GM10248 (cell line): ENCODE data around the gene SHH.

ENCODE experiments used
- CTCF ChIA-PET: fragments of 300-600 bp; sonication (Branson Sonifier 250); formaldehyde crosslinking; extraction: SDS; loops from one replicate; lab custom pipeline; 2021; ENCODE audit warnings: antibody characterized with exemption; lab: Yijun Ruan, JAX
- POLR2A ChIA-PET: fragments of 350-650 bp; sonication (Branson Sonifier 250); formaldehyde crosslinking; extraction: SDS; loops from one replicate; lab custom pipeline; 2020; ENCODE audit warnings: antibody characterized with exemption; lab: Yijun Ruan, JAX
- DNase-seq: peaks from one replicate; pipeline ENCODE4 v3.0.0; 2012; ENCODE audit errors: extremely low spot score
- CTCF ChIP-seq: IDR thresholded peaks from 2 replicates; pipeline ENCODE4 v1.5.1; 2012; ENCODE audit warnings: mild to moderate bottlenecking, low read depth; ENCODE audit errors: extremely low read depth, missing control alignments, control extremely low read depth

Gene SHH

GRCh38 chr7:155848691-155849669, 36.7 kb upstream of the SHH start:
- ChIA-PET CTCF (no interaction called here), POLR2A (no interaction called here)
- no peak for DNase-seq
- TF ChIP-seq CTCF = no peak

GRCh38 chr7:155847821-155848435, 35.7 kb upstream of the SHH start:
- CTCF ChIA-PET = no interaction called here
- DNase-seq = no peak
- no peak for TF ChIP-seq CTCF
- POLR2A ChIA-PET = no interaction called here

GRCh38 chr7:155846936-155847335, 34.7 kb upstream of the SHH start:
- DNase-seq = no peak
- ChIA-PET CTCF (no interaction called here), POLR2A (no interaction called here)
- TF ChIP-seq CTCF = no peak

GRCh38 chr7:155846156-155846555, 33.9 kb upstream of the SHH start:
- DNase-seq = no peak
- TF ChIP-seq CTCF = no peak
- CTCF ChIA-PET = no interaction called here
- POLR2A ChIA-PET = no interaction called here

- CTCF ChIA-PET = no interaction called here
- TF ChIP-seq CTCF = no peak
- POLR2A ChIA-PET = no interaction called here
- no peak for DNase-seq
These were observed 33.0 kb upstream of the SHH start for GRCh38 chr7:155845226-155845625.

GRCh38 chr7:155844526-155844925, 32.3 kb upstream of the SHH start:
- POLR2A ChIA-PET = no interaction called here
- DNase-seq = no peak
- no peak for TF ChIP-seq CTCF
- CTCF ChIA-PET = no interaction called here
